ENCODE measurements around the gene GPBAR1.

DNA sequence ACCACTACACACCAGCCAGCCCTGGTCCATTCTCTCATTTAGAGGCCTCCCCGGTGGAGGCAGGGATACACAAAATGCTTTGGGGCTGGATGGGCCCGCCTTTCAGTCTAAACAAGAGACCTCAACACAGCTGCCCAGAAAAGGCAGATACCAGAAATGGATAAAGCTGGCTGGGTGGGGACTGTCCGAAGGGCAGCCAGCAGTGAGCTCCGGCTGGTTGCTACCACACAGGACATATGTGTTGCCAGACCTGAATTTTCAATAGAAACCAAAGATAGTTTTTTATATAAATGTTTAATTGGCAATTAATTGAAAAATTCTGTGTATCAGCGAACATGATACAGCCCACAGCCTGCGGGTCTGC, 1.4 kb downstream of the GPBAR1 start:
- TF ChIP-seq EZH2 (IDR thresholded peaks at IDR 0.05) = no peak
- no peak for TF ChIP-seq FOXP2 (optimal IDR thresholded peaks at IDR 0.05; ENCODE audit: control extremely low read depth, extremely low read length, insufficient read depth)
- no peak for TF ChIP-seq POLR2AphosphoS5 (IDR thresholded peaks at IDR 0.05; ENCODE audit: borderline replicate concordance, low read depth, low read length)

All from SK-N-MC (cell line).